GM21717 (cell line): ENCODE results near the gene ESRRB.

ENCODE experiments used
- ATAC-seq: cut with Tn5 transposase; IDR thresholded peaks from one replicate; pipeline ENCODE4 v1.9.1; 2021; ENCODE audit warnings: mild to moderate bottlenecking, moderate library complexity; ENCODE audit not compliant: unreplicated experiment

The ESRRB gene

DNA sequence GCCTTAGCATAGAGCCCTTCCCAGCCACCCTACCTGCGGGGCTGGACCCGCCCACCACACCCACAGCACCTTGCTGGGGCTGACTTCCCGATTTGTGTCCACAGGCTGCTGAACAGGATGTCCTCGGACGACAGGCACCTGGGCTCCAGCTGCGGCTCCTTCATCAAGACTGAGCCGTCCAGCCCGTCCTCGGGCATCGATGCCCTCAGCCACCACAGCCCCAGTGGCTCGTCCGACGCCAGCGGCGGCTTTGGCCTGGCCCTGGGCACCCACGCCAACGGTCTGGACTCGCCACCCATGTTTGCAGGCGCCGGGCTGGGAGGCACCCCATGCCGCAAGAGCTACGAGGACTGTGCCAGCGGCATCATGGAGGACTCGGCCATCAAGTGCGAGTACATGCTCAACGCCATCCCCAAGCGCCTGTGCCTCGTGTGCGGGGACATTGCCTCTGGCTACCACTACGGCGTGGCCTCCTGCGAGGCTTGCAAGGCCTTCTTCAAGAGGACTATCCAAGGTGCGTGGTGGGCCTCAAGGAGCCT is 63.4 kb downstream of the ESRRB start:
- no peak for ATAC-seq

DNA sequence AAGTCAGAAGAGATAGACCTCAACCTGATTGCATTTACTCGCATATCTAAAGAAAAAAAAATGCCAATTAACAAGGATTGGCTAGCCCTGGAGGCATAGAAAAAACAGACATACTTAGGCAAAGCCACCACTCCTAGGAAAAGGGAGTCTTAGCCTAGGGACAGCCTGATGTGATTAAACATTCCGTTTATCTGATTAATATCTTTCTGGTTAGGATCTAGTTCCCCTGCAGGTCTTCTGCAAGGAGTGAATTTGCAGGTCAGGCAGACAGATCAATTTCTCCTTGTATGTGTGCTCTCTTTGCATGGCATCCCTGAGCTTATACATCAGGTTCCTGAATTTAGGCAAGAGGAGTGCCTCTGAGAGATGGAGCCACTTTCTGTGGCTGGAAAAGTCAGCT is 70.5 kb downstream of the ESRRB start:
- no peak for ATAC-seq

DNA sequence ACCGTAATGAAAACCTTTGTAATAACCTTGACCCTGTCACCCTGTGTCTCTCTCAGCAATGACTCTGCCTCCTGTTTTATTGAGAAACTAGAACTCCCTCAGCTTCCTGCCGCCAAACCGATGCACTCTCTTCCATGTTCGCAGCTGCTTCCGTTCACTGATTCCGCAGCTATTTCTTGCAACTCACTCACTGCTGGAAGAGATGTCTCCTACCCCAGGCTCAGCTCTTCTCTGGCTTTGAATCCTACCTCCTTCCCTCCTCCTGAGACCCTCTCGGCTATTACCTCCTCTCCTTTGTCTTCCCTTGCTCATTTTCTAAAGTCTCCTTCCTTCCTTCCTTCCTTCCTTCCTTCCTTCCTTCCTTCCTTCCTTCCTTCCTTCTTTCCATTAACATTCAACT is 71.0 kb downstream of the ESRRB start:
- no peak for ATAC-seq

DNA sequence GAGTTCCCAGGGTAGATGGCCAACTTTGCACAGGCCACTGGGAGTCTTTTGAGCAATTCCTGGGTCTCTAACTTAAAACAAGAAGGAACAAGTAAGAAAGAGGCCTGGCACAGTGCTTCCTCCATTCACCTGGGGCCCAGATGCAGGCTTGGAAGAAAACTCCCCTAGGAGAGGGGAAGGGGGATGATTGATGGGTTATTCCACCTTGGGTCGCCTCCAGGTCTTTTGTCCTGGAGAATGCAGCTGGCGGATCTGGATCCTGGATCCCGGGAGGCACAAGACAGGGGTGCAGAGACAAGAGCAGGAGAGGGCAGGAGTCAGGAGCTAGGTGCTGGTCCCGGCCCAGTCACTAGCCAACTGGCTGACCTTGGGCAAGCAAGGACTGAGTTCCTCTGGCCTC is 74.5 kb downstream of the ESRRB start:
- no peak for ATAC-seq

DNA sequence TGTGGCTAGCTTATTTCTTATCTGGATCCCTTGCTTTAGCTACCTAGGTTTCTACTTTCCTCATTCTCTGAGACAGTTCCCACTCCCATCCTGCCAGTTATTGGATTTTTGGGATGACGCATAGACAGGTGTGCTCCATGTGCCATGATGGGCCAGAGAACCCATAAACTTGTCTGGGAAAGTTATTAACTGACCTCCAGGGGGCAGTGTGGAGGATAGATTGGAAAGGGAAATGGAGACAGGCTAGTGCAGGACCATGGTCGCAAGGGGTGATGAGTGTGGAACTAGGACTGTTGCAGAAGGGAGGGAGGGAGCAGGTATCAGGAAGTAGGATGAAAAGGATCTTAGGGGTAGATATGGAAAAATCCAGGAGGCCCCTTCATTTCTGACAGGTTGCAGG is 80.3 kb downstream of the ESRRB start:
- ATAC-seq = no peak

DNA sequence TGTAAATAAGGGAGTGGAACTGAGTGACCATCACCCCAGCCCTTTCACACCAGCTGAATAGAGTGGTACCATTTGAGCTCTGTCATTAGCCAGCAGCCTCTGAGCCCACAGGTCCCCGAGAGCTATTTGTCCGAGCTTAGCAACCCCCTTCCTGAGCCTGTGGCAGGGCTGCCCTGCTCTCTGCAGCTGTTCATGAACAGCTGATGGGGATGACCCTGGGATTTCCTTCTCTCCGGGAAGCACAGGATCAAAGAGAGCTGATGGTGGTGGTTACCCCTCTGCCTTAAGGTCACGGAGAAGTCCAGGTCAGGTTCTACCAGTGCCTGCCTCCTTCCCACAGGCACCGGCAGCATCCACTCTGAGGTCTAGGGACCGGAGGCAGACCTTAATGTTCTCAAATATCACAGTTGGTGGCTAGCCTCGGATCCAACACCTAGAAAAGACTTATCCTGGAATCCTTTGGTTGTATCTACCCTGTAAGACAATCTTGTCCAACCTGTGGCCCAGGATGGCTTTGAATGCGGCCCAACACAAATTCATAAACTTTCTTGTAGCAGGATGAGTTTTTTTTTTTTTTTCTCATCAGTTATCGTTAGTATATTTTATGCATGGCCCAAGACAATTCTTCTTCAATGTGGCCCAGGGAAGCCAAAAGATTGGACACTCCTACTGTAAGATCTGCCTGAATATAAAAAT is 81.1 kb downstream of the ESRRB start:
- no peak for ATAC-seq

DNA sequence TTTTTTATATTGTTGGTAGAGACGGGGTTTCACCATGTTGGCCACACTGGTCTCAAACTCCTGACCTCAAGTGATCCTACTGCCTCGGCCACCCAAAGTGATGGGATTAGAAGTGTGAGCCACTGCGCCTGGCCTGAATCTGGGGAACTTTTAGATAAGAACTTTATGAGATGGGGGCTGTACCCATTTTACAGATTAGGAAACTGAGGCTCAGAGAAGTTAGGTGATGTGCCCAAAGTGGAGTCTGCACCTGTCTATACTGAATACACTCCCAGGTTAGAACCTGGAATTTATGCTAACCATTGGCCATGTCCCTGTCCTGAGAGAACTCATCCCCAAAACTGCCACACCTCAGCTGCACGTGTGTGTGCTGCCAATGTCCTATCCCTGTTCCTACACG is 81.9 kb downstream of the ESRRB start:
- ATAC-seq = no peak

DNA sequence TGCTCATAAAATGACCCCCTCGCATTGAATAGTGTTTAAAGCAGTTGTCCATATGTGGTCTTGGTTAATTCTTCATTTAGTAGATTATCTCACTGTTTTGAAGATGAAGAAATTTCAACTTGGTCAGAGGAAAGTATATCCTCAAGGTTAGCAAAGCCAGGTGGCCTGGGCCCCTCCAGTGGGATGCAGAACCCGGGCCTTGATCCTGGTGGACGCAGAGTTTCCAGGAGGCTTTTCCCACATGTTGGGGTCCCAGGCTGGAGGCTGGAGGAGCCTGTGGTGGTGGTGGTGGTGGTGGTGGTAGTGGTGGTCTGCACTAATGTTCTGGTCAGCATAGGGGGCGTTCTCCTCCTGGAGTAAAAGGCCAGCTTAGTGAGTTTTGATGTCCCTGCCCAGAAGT is 85.9 kb downstream of the ESRRB start:
- no peak for ATAC-seq

DNA sequence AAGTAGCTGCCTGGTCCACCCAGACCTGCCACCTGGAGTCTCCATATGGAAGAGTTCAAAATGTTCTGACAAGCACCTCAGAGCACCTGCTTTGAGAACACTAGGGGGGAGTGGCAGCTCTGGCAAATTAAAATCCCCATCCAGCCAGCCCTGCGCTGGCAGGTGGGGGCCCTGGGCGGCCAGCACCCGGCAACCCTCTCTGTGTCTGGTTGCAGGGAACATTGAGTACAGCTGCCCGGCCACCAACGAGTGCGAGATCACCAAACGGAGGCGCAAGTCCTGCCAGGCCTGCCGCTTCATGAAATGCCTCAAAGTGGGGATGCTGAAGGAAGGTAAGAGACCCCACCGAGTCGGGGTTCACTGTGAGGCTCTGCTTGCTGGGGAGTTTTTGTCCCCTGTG is 86.4 kb downstream of the ESRRB start:
- ATAC-seq = no peak

DNA sequence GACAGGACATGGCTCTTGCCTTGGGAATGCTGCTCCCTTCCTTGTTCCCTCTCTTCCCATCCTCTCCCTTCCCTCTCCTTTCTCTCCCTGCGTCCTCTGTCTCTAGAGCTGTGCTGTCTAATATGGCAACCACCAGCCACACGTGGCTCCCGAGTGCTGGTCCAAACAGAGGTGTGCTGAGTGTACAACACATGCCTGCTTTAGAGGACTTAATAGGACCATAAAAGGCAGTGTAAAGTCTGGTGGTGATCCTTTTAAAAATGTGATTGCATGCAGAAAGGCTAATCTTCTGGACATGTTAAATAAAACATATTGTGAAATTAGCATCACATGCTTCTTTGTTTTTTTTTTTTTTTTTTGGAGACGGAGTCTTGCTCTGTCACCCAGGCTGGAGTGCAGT is 87.2 kb downstream of the ESRRB start:
- no peak for ATAC-seq

DNA sequence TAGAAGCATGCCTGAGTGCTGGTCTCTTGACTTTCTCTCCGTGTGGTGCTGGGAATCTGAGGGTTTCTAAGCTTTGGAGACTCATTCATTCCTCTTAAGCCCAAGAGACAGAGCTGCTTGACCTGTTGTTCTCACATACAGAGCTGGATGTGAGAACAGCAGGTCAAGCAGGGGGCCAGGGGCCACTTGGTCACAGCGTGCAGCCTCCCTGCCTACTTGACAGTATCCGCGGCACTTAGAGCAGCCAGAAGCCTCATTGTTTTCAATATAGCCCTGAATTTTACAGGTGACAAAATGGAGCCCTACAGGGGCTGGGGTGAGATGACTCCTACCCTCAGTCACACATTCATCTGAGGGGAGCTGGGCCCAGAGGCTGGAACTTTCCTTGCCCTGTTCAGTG is 88.9 kb downstream of the ESRRB start:
- no peak for ATAC-seq

DNA sequence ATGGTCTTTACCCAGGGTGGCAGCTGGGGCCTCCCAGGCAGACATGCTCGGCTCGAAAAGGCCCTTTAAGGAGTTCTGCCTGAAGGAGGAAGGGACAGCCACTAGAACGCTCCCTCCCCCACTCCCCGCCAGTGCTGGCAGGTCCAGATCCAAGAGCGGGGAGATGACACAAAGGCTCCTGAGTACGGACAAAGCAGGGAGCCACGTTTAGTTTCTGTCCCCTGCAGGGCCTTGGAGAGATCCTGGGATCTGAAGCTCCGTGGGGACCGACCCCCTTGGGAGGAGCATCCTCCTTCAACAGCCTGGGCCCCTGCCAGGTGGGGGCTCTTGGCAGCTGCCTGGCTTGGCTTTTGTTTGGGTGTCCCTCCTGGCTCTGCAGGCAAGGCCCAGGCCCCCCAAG is 89.7 kb downstream of the ESRRB start:
- ATAC-seq = no peak

DNA sequence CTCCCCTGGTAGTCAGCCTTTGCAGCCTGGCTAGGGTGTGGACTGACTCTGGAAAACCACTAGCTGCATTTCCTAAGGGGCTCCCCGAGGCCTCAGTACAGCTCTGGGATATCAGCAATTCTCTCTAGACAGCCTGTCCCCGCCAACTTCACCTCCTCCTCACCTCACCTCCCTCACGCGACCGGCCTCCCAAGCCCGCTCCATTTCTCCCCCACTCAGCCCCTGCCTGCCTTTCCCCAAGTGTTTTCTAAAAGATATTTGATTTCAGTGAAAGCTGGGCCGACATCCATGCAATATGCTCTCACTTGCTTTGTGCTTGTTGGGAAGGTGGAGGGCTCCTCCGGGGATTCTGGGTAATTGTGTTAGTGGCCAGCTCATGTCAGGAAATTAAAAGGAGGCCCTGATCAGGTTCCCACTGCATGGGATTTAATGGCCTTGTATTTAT is 91.8 kb downstream of the ESRRB start:
- no peak for ATAC-seq

DNA sequence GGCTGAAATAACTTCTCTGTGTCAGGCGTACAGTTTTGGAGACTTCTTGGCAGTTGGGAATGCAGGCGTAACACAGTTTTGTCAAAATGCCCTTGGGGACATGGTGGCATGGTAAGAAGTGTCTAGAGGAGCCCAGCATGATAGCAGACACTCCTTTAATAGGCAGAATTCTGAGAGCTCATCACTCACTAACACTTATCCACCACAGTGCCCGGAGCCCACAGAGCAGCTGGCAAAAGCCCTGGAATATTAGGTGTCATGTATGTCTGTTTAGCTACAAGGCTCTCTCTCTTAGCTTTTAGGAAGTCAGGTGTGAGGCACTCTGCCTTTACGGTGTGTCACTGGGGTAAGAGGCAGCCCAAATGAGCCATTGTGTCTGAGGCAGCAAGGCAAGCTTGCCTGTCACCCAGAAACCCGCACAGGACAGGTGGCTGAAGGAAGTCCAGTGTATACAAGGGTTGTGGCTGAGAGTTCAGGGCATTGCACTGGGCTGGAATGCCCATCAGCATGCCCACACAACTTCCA is 96.3 kb downstream of the ESRRB start:
- no peak for ATAC-seq

DNA sequence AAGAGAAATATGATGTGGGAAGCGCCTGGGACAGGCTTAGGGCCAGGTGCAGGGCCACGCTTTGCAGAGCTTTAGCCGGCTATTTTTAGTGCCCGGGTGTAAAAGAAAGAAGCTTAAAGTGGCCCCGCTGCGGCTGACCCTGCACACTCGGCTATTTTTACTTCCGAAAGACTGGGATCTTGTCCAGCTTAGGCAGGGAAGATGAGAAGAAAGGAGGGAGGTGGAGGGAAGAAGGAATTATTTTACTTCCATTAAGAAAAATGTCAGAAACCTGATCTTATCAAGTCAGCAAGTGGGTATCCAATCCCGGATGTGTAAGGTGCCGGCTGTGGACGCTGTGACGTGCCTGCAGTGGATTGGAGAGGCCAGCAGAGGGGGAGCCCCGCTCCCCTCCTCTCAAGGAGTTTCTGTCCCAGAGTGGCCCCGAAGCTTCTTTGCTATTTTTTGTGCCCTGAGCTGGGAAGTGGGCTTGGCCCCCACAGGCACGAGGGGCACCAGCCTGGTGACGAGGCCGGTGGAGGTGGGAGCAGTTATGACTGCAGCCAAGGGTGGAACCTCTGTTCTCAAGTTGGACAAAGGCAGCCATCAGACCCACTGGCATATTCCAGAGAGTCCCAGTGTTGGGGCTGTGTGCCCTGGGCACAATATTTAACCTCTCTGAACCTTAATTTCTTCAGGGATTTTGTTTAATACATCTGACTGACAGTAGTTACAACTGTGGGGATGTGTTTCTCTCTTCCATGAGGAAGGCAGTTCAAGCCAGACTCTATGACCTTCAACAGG is 97.7 kb downstream of the ESRRB start:
- ATAC-seq = no peak

DNA sequence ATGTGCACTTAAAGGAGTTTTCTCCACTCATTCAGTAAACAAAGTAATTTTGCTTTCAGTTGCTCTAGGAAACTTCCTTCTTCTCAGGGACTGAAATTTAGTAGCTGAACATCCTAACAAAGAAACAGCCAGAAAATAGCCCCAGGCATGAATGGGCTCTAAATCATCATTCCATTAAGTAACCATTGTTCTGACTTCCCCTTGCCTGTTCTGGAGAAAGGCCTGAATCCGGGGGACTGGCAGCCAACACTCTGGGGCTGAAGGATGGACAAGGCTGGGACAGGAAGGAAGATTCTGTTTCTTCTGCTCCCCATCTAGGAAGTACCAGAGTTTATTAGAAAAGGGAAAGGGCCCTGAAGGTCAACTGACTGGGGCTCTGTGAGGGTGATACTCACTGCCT is 104.5 kb downstream of the ESRRB start:
- no peak for ATAC-seq

DNA sequence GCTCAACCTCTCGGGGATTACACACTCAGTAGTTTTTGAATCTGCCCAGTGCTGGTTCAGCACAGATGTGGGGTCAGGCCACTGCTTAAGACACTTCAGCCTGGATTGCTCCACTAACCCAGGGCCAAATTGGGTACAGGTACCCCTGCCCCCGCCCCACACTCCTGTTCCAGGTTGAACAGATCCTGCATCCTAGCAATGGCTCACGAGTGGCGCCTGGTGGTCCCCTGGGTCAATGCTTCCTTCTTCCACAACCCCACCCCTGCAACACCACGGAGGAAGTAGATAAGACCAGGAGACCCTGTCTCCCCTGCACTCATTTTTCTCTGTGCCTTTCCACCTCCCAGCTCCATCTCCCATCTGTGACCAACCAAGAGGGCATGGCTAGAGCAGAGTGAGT is 108.4 kb downstream of the ESRRB start:
- no peak for ATAC-seq

DNA sequence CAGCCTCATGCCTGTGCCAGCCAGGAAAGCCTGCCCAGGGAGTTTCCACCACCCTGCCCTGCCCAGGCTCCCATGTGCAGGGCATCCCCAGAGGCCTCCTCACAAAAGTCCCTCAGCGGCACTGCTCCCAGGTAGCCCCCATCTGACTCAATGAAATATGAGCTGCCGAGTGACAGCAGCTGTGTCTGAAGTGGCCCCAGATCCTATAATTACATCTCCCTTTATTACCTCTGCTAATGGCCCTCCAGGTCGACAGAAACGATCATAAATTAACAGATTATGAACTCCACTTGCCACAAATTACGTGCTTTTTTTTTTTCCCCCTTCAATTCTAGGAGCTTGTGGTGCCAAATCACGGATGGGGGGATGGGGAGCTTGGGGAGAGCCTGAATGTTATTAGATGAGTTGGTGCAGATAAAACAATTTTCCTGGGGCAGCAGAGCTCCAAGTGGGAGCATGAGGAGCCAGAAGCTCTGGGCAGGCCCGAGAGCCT is 110.4 kb downstream of the ESRRB start:
- no peak for ATAC-seq

DNA sequence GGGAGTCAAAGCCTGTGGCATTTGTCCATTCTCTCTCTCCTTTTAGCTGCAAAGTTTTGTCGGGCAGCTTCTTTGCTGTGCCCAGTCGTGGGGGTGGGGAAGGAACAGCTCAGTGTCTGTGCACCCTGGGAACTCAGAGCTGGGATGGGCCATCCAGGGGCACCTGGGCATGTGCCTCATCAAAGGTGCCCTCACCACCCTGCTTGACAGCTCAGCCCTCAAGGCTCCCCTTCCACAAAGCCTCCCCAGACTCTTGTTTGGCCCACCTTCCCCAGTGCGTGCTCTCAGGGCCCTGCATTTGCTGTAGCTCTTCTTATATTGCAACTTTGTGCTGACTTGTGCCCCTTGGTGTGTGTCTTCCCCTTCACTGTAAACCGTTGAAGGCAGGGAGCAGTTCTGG is 112.6 kb downstream of the ESRRB start:
- no peak for ATAC-seq

DNA sequence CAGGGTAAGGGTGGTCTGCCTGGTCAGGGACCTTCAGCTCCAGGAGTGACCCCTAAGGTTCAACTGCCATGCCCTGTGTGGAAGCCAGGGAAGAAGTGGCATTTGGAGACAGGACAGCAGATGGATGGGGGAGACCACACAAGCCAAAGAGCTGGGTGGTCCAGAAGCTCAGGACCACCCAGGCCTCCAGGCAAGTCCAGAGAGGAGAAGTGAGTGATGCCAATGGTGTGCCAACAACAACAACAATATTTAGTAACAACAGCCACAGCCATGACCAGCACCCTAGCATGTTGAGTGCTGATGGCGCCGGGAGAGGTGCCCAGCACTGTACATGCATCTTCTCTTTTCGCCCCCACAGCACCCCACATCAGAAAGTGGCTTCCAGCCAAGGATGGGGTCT is 113.7 kb downstream of the ESRRB start:
- no peak for ATAC-seq

DNA sequence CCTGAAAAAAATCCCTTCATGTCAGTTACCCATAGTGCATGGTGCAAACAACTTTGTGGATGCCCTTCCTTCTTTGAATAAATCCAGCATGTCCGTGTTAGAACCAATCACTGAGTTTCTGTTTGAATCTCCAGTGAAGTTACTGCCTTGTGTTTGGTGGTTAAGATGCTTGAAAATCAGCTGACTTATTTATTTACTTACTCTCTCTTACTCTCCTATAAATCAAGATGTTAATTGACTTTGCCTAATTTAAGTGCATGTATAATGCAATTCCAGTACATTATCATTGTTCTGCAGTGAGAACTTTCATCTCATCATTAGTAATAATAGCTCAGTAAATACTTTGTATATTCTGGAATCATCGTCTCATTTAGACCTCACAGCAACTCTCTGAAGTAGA is 114.2 kb downstream of the ESRRB start:
- ATAC-seq = no peak

DNA sequence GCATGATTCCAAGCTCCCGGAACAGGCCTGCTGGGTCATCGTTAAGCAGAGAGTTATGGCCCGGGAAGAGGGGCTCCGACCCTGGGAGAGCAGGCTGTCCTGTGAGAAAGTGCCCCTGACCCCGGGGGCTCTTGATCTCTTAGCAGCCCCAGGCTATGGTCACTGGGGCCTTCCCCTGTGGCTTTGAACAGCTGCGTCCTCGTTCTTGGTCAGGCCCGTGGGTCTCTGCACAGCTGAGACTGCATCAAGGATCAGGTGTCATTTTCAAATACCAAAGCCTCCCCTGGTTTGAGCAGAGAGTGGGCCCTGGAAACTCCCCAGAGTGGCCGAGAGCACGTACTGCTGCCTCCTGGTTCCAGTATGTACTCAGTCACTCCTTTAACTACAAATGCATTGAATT is 114.8 kb downstream of the ESRRB start:
- no peak for ATAC-seq
